HL-60 (cell line): Measurements from ENCODE around the gene CD3G.

Experiments
- DNase-seq, 2 experiments: peaks; one replicate each; pipeline ENCODE4 v3.0.0-alpha.2; 2010 to 2020; ENCODE audit warnings: low read depth in 1 of 2, low spot score in 1 of 2
- H3K27ac ChIP-seq: fragments of 250-450 bp; sonication (Bioruptor Pico); replicated peaks from 2 replicates; pipeline ENCODE4 v1.5.1; 2020; ENCODE audit warnings: mild to moderate bottlenecking, moderate library complexity
- H3K27me3 ChIP-seq: fragments of 250-450 bp; sonication (Bioruptor Pico); 2 replicates; pipeline ENCODE4 v1.5.1; 2021; ENCODE audit warnings: mild to moderate bottlenecking, moderate library complexity; ENCODE audit not compliant: insufficient read depth, poor library complexity, severe bottlenecking
- H3K4me3 ChIP-seq: replicated peaks from 2 replicates; pipeline ENCODE4 v1.5.1; 2011; ENCODE audit warnings: mild to moderate bottlenecking, control low read depth, low read length; ENCODE audit not compliant: insufficient read depth
- CTCF ChIP-seq: IDR thresholded peaks from one replicate; pipeline ENCODE4 v1.5.1; 2011; ENCODE audit warnings: low read length, control low read depth, inconsistent platforms; ENCODE audit not compliant: insufficient read depth
- GABPA ChIP-seq: IDR thresholded peaks from 2 replicates; pipeline ENCODE4 v1.6.1; 2012; ENCODE audit warnings: low read depth
- POLR2AphosphoS5 ChIP-seq: IDR thresholded peaks from 2 replicates; pipeline ENCODE4 v1.6.1; 2012; ENCODE audit warnings: low read depth
- REST ChIP-seq: IDR thresholded peaks from 2 replicates; pipeline ENCODE4 v1.6.1; 2012; ENCODE audit warnings: low read depth; ENCODE audit not compliant: insufficient replicate concordance
- SPI1 ChIP-seq: IDR thresholded peaks from 2 replicates; pipeline ENCODE4 v1.6.1; 2012; ENCODE audit warnings: low read depth, mild to moderate bottlenecking, borderline replicate concordance

The CD3G gene

GRCh38 chr11:118373263-118373662, 29.1 kb downstream of the CD3G start:
- Histone ChIP-seq H3K27me3 (no peaks in the 10 kb centered on the region), H3K27ac (no peak overlapping the region), H3K4me3 (no peak overlapping the region)
- TF ChIP-seq CTCF, result no peak
- no peak for TF ChIP-seq SPI1
- TF ChIP-seq GABPA, result no peak
- TF ChIP-seq REST, result no peak
- TF ChIP-seq POLR2AphosphoS5, result no peak
- no peak for DNase-seq

GRCh38 chr11:118373871-118374270, 29.7 kb downstream of the CD3G start:
- Histone ChIP-seq H3K27me3 (no peaks in the 10 kb centered on the region), H3K27ac (no peak overlapping the region), H3K4me3 (no peak overlapping the region)
- no peak for DNase-seq
- TF ChIP-seq REST (no peak), SPI1 (no peak), CTCF (no peak), GABPA (no peak), POLR2AphosphoS5 (no peak)

GRCh38 chr11:118374729-118375128, 30.6 kb downstream of the CD3G start:
- H3K4me3 ChIP-seq, result no peak overlapping the region
- DNase-seq, result no peak
- no peak overlapping the region for H3K27ac ChIP-seq
- TF ChIP-seq REST, result no peak
- no peak for TF ChIP-seq CTCF
- no peak for TF ChIP-seq POLR2AphosphoS5
- TF ChIP-seq GABPA, result no peak
- TF ChIP-seq SPI1, result no peak
- no peaks in the 10 kb centered on the region for H3K27me3 ChIP-seq
